ENCODE measurements around the gene EIF3CL. TPM values are rescaled to one million over a fixed set of nuclear protein-coding genes. Genes with fewer than 3 reads are reported as not detected.
A peak's percentile ranks its signal among the peaks of the same experiment; 100 is the strongest.
"Not testable (repeated sequence)": the region's sequence is repeated elsewhere in the genome, so short reads cannot be mapped to it uniquely, and the experiment has no call there.

EIF3CL gene, protein sequence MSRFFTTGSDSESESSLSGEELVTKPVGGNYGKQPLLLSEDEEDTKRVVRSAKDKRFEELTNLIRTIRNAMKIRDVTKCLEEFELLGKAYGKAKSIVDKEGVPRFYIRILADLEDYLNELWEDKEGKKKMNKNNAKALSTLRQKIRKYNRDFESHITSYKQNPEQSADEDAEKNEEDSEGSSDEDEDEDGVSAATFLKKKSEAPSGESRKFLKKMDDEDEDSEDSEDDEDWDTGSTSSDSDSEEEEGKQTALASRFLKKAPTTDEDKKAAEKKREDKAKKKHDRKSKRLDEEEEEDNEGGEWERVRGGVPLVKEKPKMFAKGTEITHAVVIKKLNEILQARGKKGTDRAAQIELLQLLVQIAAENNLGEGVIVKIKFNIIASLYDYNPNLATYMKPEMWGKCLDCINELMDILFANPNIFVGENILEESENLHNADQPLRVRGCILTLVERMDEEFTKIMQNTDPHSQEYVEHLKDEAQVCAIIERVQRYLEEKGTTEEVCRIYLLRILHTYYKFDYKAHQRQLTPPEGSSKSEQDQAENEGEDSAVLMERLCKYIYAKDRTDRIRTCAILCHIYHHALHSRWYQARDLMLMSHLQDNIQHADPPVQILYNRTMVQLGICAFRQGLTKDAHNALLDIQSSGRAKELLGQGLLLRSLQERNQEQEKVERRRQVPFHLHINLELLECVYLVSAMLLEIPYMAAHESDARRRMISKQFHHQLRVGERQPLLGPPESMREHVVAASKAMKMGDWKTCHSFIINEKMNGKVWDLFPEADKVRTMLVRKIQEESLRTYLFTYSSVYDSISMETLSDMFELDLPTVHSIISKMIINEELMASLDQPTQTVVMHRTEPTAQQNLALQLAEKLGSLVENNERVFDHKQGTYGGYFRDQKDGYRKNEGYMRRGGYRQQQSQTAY
- total RNA-seq (2014; rRNA removed) = 47.6 and 80.4 TPM in 2 replicates
- Bru-seq, nascent RNA = percentile 42 among the genes with signal in this experiment
- BruChase-seq, experiment 1, labeled RNA remaining after a 6-hour chase = percentile 49 among the genes with signal in this experiment
- percentile 43 among the genes with signal in this experiment for BruChase-seq, experiment 2, labeled RNA remaining after a 2-hour chase
- long read RNA-seq, transcript EIF3CL-201 (21 exons, 3,085 nt) = major isoform, 12 of 203 reads
- long read RNA-seq, partial matches to known transcripts = 179 of 203 reads
- long read RNA-seq, other reads (novel, unspliced or antisense) = 11 of 203 reads

DNA sequence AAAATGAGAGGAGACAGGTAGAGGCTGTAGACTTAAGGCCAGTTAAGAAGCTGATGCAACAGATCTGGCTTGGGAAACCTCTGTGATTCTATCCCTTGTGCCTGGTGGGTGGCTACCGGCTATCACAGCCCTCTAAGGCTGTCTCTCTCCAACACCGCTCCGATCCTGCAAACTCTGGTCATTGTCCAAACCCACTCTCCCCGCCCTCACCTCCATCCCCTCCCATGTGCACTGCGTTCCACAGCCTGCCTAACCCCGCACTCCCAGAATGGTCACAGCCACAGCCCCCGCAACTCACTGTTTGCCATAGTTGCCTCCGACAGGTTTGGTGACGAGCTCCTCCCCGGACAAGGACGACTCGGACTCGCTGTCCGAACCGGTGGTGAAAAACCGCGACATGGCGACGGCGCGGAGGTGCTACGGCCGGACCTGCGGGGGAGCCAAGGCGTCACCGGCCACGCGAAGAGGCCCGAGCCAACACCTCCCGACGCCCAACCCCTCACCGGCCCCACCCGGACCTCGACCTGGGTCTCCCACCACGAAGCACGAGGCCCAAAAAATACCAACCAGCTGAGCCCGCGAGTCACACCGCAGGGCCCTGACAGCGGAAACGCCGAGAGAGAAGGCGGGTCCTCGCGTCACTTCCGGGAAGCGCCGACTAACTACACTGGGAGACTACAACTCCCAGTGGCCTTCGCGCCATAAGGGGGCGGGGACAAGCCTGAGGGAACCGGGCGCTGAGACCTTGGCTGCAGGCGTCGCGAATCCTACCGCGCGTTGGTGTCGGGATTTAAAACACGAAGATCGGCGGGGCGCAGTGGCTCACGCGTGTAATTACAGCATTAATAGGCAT is at the start of gene EIF3CL:
Gene EIF3CL, minus strand, starts transcription at position 622 of the 853 bp plus-strand sequence. Its CDS starts 223 bp downstream, at position 399.
- H3K27ac ChIP-seq (ENCODE audit: low read length); H3K9me2 ChIP-seq (replicated peaks; ENCODE audit: low read length); H3K27me3 ChIP-seq (ENCODE audit: low read length); CTCF ChIA-PET; DNase-seq; H3K4me1 ChIP-seq (ENCODE audit: insufficient read depth, low read length); H4K20me1 ChIP-seq (ENCODE audit: low read length); POLR2A ChIA-PET (ENCODE audit: unreplicated experiment); H3K79me2 ChIP-seq (ENCODE audit: low read length); H3K9ac ChIP-seq (ENCODE audit: low read length); intact Hi-C loops (cut with micrococcal nuclease); H3K9me3 ChIP-seq (ENCODE audit: low read length); H3F3A ChIP-seq (ENCODE audit: low read length, unreplicated experiment); H3K36me3 ChIP-seq (ENCODE audit: low read depth, low read length); H2AFZ ChIP-seq (ENCODE audit: low read length): not testable (repeated sequence)
- peak within 1 kb of the TSS; percentile 41; the same call in 1 of the 2 replicates for H3K4me2 ChIP-seq (ENCODE audit: low read length)
- H3K4me3 ChIP-seq (ENCODE audit: low read length) = peak within 1 kb of the TSS; percentile 61
- BruUV-seq (replicated peaks) = TSS peak; percentile 44
- peak; percentile 98 for ATAC-seq

DNA sequence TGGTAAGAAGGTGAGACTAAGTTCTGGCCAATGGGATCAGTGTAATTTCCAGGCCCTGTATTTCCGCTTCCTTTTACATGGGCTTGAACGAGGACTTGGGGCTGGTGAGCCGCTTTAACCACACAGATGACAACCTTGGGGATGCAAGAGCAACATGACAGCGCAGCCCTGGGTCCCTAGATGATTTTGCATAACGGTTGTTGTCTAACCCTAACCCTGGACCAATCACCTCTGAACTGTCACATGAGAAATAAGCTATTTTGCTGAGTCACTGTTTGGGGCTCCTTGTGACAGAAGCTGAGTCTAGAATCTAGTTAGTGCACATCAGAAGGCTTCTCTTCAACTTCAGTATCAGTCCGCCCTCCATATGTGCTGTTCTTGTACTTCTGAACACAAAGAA is 43.4 kb upstream of the EIF3CL start:
- DNase-seq; H3K36me3 ChIP-seq (ENCODE audit: low read depth, low read length); H3K9me2 ChIP-seq (replicated peaks; ENCODE audit: low read length); H3K79me2 ChIP-seq (ENCODE audit: low read length); H3K4me1 ChIP-seq (ENCODE audit: insufficient read depth, low read length); H3K9ac ChIP-seq (ENCODE audit: low read length); H4K20me1 ChIP-seq (ENCODE audit: low read length); CTCF ChIA-PET; H3K4me3 ChIP-seq (ENCODE audit: low read length); H2AFZ ChIP-seq (ENCODE audit: low read length); ATAC-seq; H3F3A ChIP-seq (ENCODE audit: low read length, unreplicated experiment); POLR2A ChIA-PET (ENCODE audit: unreplicated experiment); H3K9me3 ChIP-seq (ENCODE audit: low read length); H3K4me2 ChIP-seq (ENCODE audit: low read length); H3K27ac ChIP-seq (ENCODE audit: low read length); BruUV-seq (replicated peaks); H3K27me3 ChIP-seq (ENCODE audit: low read length); intact Hi-C loops (cut with micrococcal nuclease): not testable (repeated sequence)

DNA sequence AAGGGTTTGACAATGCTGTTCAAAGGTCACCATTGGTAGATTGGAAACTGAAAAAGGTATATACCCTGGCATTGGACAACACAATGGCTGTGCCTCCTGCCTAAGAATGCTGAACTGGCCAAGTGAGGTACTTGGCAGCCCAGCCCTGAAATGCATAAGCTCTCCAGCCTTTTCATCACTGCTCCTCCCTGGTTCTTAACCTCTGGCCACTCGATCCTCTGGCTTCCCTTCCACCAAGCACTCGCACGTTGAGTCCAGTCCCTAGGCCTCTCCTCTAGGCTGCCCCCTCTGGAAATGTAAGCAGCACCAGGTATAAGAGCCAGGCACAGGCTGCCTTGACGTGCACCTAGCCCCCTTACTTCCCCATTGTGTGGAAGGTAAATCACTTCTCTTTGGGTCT is 42.7 kb upstream of the EIF3CL start:
- H3K4me1 ChIP-seq (ENCODE audit: insufficient read depth, low read length); H3F3A ChIP-seq (ENCODE audit: low read length, unreplicated experiment); H3K27me3 ChIP-seq (ENCODE audit: low read length); intact Hi-C loops (cut with micrococcal nuclease); H4K20me1 ChIP-seq (ENCODE audit: low read length); H3K79me2 ChIP-seq (ENCODE audit: low read length); ATAC-seq; H2AFZ ChIP-seq (ENCODE audit: low read length); H3K9me3 ChIP-seq (ENCODE audit: low read length); POLR2A ChIA-PET (ENCODE audit: unreplicated experiment); H3K36me3 ChIP-seq (ENCODE audit: low read depth, low read length); BruUV-seq (replicated peaks); H3K4me3 ChIP-seq (ENCODE audit: low read length); H3K4me2 ChIP-seq (ENCODE audit: low read length); CTCF ChIA-PET; H3K9me2 ChIP-seq (replicated peaks; ENCODE audit: low read length); H3K27ac ChIP-seq (ENCODE audit: low read length); H3K9ac ChIP-seq (ENCODE audit: low read length); DNase-seq: not testable (repeated sequence)

DNA sequence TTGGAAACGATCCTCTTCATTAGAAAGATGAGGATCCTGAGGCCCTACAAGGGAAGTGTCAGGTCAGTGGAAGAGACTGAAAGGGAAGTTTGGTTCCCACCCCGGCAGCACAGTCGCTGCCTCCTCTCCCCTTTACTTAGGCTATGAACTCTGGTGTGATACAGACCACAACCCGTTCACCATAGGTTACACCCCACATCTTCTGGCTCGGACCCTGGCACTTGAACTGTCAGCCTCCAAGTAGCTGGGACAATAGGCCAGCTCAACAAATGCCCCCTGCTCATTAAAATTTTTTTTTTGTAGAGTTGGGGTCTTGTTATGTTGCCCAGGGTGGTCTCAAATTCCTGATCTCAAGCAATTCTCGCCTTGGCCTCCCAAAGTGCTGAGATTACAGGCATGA is 40.3 kb upstream of the EIF3CL start:
- H3F3A ChIP-seq (ENCODE audit: low read length, unreplicated experiment); H3K27ac ChIP-seq (ENCODE audit: low read length); H3K4me2 ChIP-seq (ENCODE audit: low read length); H3K36me3 ChIP-seq (ENCODE audit: low read depth, low read length); H3K9me3 ChIP-seq (ENCODE audit: low read length); H3K79me2 ChIP-seq (ENCODE audit: low read length); H3K4me3 ChIP-seq (ENCODE audit: low read length); POLR2A ChIA-PET (ENCODE audit: unreplicated experiment); intact Hi-C loops (cut with micrococcal nuclease); ATAC-seq; DNase-seq; H3K4me1 ChIP-seq (ENCODE audit: insufficient read depth, low read length); H3K9me2 ChIP-seq (replicated peaks; ENCODE audit: low read length); CTCF ChIA-PET; H4K20me1 ChIP-seq (ENCODE audit: low read length); H3K9ac ChIP-seq (ENCODE audit: low read length); H2AFZ ChIP-seq (ENCODE audit: low read length); BruUV-seq (replicated peaks); H3K27me3 ChIP-seq (ENCODE audit: low read length): not testable (repeated sequence)

DNA sequence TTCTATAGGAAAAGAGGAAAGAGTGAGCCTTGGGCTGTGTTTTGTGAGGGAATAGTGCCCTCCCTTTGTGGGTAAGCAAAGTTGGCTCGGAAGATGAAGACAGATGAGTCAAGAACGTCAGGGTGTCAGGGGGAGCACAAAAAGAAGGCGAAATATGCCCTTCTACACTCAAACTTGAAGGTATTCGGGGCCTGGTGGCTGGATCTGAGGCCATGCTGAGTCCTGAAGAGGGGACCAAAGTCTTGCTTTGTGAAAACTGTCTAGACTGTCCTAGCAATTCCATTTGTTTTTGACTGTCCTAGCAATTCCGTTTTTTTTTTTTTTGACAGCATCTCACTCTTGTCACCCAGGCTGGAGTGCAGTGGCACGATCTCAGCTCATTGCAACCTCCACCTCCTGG is 35.3 kb upstream of the EIF3CL start:
- H3K9me2 ChIP-seq (replicated peaks; ENCODE audit: low read length); H3K9me3 ChIP-seq (ENCODE audit: low read length); ATAC-seq; intact Hi-C loops (cut with micrococcal nuclease); H3K4me3 ChIP-seq (ENCODE audit: low read length); CTCF ChIA-PET; H4K20me1 ChIP-seq (ENCODE audit: low read length); DNase-seq; H3F3A ChIP-seq (ENCODE audit: low read length, unreplicated experiment); H3K79me2 ChIP-seq (ENCODE audit: low read length); H3K4me2 ChIP-seq (ENCODE audit: low read length); BruUV-seq (replicated peaks); H3K4me1 ChIP-seq (ENCODE audit: insufficient read depth, low read length); H2AFZ ChIP-seq (ENCODE audit: low read length); H3K27ac ChIP-seq (ENCODE audit: low read length); H3K36me3 ChIP-seq (ENCODE audit: low read depth, low read length); H3K27me3 ChIP-seq (ENCODE audit: low read length); POLR2A ChIA-PET (ENCODE audit: unreplicated experiment); H3K9ac ChIP-seq (ENCODE audit: low read length): not testable (repeated sequence)

DNA sequence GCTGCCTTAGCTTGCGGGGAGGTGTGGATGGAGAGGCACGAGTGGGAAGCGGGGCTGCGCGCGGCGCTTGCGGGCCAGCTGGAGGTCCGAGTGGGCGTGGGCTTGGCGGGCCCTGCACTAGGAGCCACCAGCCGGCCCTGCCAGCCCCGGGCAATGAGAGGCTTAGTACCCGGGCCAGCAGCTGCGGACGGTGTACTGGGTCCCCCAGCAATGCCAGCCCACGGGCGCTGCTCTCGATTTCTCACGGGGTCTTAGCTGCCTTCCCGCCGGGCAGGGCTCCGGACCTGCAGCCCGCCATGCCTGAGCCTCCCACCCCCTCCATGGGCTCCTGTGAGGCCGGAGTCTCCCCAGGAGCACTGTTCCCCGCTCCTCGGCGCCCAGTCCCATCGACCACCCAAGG is 31.7 kb upstream of the EIF3CL start:
- H3K4me3 ChIP-seq (ENCODE audit: low read length); H3K27ac ChIP-seq (ENCODE audit: low read length); H3K79me2 ChIP-seq (ENCODE audit: low read length); DNase-seq; H3K4me1 ChIP-seq (ENCODE audit: insufficient read depth, low read length); ATAC-seq; H2AFZ ChIP-seq (ENCODE audit: low read length); intact Hi-C loops (cut with micrococcal nuclease); H3K4me2 ChIP-seq (ENCODE audit: low read length); BruUV-seq (replicated peaks); H3K9me2 ChIP-seq (replicated peaks; ENCODE audit: low read length); H3K9me3 ChIP-seq (ENCODE audit: low read length); H3K27me3 ChIP-seq (ENCODE audit: low read length); H3K36me3 ChIP-seq (ENCODE audit: low read depth, low read length); H3K9ac ChIP-seq (ENCODE audit: low read length); POLR2A ChIA-PET (ENCODE audit: unreplicated experiment); H4K20me1 ChIP-seq (ENCODE audit: low read length); H3F3A ChIP-seq (ENCODE audit: low read length, unreplicated experiment); CTCF ChIA-PET: not testable (repeated sequence)
